Measurements from ENCODE around the gene KATNAL1. TPM values are rescaled to one million over a fixed set of nuclear protein-coding genes. Genes with fewer than 3 reads are reported as not detected.

Gene KATNAL1
- total RNA-seq = 10 to 100 TPM; 29.4 to 30.4 TPM

DNA sequence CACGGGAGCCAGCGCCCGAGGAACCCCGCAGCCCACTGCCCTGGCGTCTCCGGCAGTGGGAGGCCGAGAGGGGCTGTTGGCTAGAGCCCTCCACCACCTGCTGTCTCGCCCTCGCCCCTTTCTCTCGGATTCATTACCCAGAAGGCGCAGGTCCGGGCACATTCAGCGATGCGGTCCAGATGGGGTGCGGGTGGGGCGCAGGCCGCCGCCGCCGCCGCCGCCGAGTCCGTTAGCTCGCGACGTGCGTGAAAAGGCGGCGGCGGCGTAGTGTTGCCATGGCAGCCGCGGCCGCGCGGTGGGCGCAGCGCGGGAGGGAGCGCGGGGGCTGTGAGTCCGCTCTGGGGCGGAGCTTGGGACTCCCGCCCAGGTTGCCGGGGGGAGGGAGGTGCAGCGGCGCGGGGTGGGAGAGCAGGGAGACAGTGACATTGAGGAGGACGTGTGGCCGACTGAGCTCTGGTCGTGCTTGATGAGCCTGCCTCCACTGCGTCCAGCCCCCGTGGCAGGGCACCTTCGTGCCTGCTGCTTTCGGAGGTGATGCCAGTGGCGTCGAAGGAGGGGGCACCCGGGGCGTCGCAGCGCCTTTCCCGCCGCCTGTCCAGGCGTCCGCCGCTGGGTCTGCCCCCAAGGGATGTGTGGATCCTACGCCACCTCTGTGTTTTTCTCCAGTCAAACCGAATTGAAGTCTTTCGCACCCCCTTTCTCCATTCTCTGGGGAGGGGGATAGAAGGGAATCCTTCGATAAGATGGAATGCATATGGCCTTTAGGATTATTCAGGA lies at the start of gene KATNAL1:
TSS of gene KATNAL1 (minus strand) at position 358 of the 777 bp plus-strand sequence. CDS start 23,774 bp downstream, outside the sequence.
- H3K27me3 Mint-ChIP-seq (ENCODE audit: low read depth) = no peaks in the 10 kb centered on the region
- DNase-seq (peak; percentile 78), ATAC-seq (peak; percentile 72)
- H3K27ac Mint-ChIP-seq = peak within 1 kb of the TSS; percentile 88
- POLR2A ChIA-PET = interaction anchor here (0.6 to 1.8 kb wide), 8 partner anchors 67 to 175 kb away, joined by 3 to 7 read pairs (median 3); partner anchors contain the start of gene HMGB1
- CTCF ChIA-PET = interaction anchor here (0.8 to 5.5 kb wide), 9 partner anchors 29 to 266 kb away, joined by 3 to 29 read pairs (median 3); no protein-coding TSS in a partner anchor
- peak within 1 kb of the TSS; percentile 83 for H3K4me3 Mint-ChIP-seq
- no peaks in the 10 kb centered on the region for H3K9me3 Mint-ChIP-seq (ENCODE audit: insufficient read depth)
- peaks cover 9% of the 10 kb centered on the region for H3K36me3 Mint-ChIP-seq (ENCODE audit: low read depth)
- peaks cover 42% of the 10 kb centered on the region for H3K4me1 Mint-ChIP-seq (ENCODE audit: low read depth)

- H3K9me3 Mint-ChIP-seq (ENCODE audit: insufficient read depth) = peaks cover 11% of the 10 kb centered on the region
- H3K36me3 Mint-ChIP-seq (ENCODE audit: low read depth) = peaks cover 19% of the 10 kb centered on the region
- CTCF ChIA-PET = interaction anchor here (1.3 to 4.9 kb wide), 5 partner anchors 10 to 107 kb away, joined by 3 to 32 read pairs (median 7); no protein-coding TSS in a partner anchor
- H3K4me1 Mint-ChIP-seq (ENCODE audit: low read depth) = peaks cover 19% of the 10 kb centered on the region
- H3K4me3 Mint-ChIP-seq = no peak overlapping the region
- POLR2A ChIA-PET = interaction anchor here (1.2 kb wide), 1 partner anchor 110 kb away, joined by 5 read pairs; the partner anchor contains the start of gene HMGB1
- no peak for DNase-seq
- H3K27me3 Mint-ChIP-seq (ENCODE audit: low read depth) = peaks cover 9% of the 10 kb centered on the region
- ATAC-seq = no peak
- H3K27ac Mint-ChIP-seq = no peak overlapping the region
These were observed 48.5 kb upstream of the KATNAL1 start for GRCh38 chr13:30355839-30356238.

DNA sequence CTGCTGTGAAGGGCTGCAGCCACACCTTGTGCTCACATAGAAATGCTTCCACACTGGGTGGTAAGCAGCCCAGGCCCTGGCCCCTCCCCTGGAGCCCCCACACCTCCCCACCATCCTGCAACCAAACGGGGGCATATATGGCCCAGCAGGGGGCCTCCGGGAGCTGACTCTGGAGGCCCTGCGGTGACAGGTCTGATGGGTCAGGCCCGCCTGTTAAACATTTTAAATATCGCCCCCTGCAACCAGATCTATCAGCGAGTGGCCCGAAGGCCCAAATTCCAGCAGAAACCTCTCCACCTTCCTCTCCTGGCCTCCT lies 48.0 kb upstream of the KATNAL1 start:
- H3K4me1 Mint-ChIP-seq (ENCODE audit: low read depth) = peaks cover 19% of the 10 kb centered on the region
- peak; percentile 51 for DNase-seq
- ChIA-PET POLR2A (interaction anchor here (1.2 kb wide), 2 partner anchors 34 to 110 kb away, joined by 5 read pairs; partner anchors contain the start of gene HMGB1), CTCF (interaction anchor here (0.9 to 4.9 kb wide), 7 partner anchors 7 to 107 kb away, joined by 3 to 32 read pairs (median 6); no protein-coding TSS in a partner anchor)
- peaks cover 19% of the 10 kb centered on the region for H3K36me3 Mint-ChIP-seq (ENCODE audit: low read depth)
- H3K9me3 Mint-ChIP-seq (ENCODE audit: insufficient read depth) = peaks cover 11% of the 10 kb centered on the region
- no peak overlapping the region for H3K4me3 Mint-ChIP-seq
- ATAC-seq = peak; percentile 80
- H3K27ac Mint-ChIP-seq = no peak overlapping the region
- H3K27me3 Mint-ChIP-seq (ENCODE audit: low read depth) = peaks cover 10% of the 10 kb centered on the region

DNA sequence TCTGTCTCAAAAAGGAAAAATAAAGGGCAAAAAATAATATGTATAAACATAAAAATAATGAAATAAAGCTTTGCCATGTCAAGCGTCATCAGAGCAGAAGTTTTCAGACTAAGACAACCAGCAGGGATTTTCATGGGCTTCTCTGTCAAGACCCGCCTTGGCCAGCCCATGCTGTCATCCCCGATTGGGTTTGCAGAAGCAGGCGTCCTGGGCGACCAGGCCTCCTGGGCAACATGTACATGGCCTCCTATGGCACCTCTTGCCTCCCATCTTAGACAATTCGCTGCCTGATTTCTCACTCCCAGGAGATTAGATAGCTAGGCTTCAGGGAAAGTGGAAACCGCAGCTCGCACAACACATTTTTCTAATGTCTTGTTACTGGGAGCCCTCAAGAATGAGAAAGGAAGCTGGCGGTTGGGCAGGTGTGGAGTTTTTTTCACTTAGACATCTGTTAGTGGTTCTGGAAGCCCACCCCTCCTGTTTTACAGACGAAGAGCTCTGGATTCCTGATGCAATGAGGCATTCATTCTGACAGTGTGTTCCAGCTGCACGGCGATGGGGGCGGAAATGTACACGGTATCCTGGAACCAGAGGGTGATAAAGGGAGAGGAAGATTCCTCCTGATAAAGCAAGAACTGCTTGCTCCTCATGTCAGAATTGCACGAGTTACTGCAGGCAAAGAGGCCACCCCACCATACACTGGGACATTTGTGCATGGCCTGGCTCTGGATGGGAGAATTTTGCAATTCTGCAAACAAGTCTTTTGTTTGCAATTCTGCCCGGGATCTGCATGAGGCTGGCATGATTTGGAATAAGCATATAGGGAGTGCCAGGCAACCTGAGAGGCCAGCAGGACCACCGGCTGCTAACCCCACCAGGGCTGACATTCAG lies 47.4 kb upstream of the KATNAL1 start:
- DNase-seq (no peak), ATAC-seq (no peak)
- H3K27ac Mint-ChIP-seq = no peak overlapping the region
- H3K27me3 Mint-ChIP-seq (ENCODE audit: low read depth) = peaks cover 11% of the 10 kb centered on the region
- CTCF ChIA-PET = interaction anchor here (0.7 to 4.9 kb wide), 9 partner anchors 8 to 108 kb away, joined by 3 to 32 read pairs (median 3); no protein-coding TSS in a partner anchor
- H3K36me3 Mint-ChIP-seq (ENCODE audit: low read depth) = peaks cover 19% of the 10 kb centered on the region
- POLR2A ChIA-PET = interaction anchor here (1.2 kb wide), 1 partner anchor 35 kb away, joined by 5 read pairs; no protein-coding TSS in a partner anchor
- H3K9me3 Mint-ChIP-seq (ENCODE audit: insufficient read depth) = peaks cover 11% of the 10 kb centered on the region
- no peak overlapping the region for H3K4me3 Mint-ChIP-seq
- H3K4me1 Mint-ChIP-seq (ENCODE audit: low read depth) = peaks cover 19% of the 10 kb centered on the region

- peaks cover 14% of the 10 kb centered on the region for H3K27me3 Mint-ChIP-seq (ENCODE audit: low read depth)
- H3K9me3 Mint-ChIP-seq (ENCODE audit: insufficient read depth) = peaks cover 11% of the 10 kb centered on the region
- H3K4me3 Mint-ChIP-seq = no peak overlapping the region
- peaks cover 19% of the 10 kb centered on the region for H3K36me3 Mint-ChIP-seq (ENCODE audit: low read depth)
- POLR2A ChIA-PET = interaction anchor here (0.6 kb wide), 1 partner anchor 111 kb away, joined by 3 read pairs; no protein-coding TSS in a partner anchor
- CTCF ChIA-PET = interaction anchor here (0.9 to 4.9 kb wide), 7 partner anchors 12 to 691 kb away, joined by 3 to 32 read pairs (median 3); no protein-coding TSS in a partner anchor
- ATAC-seq (no peak), DNase-seq (no peak)
- H3K27ac Mint-ChIP-seq = no peak overlapping the region
- H3K4me1 Mint-ChIP-seq (ENCODE audit: low read depth) = peaks cover 19% of the 10 kb centered on the region
These were observed 46.3 kb upstream of the KATNAL1 start for GRCh38 chr13:30353471-30354215.

- H3K4me1 Mint-ChIP-seq (ENCODE audit: low read depth) = peaks cover 21% of the 10 kb centered on the region
- H3K9me3 Mint-ChIP-seq (ENCODE audit: insufficient read depth) = peaks cover 11% of the 10 kb centered on the region
- DNase-seq = no peak
- H3K27me3 Mint-ChIP-seq (ENCODE audit: low read depth) = peaks cover 17% of the 10 kb centered on the region
- POLR2A ChIA-PET = no interaction called here
- H3K27ac Mint-ChIP-seq = no peak overlapping the region
- no peak for ATAC-seq
- H3K36me3 Mint-ChIP-seq (ENCODE audit: low read depth) = peaks cover 20% of the 10 kb centered on the region
- H3K4me3 Mint-ChIP-seq = no peak overlapping the region
- CTCF ChIA-PET = interaction anchor here (1.2 to 4.9 kb wide), 4 partner anchors 20 to 691 kb away, joined by 3 to 32 read pairs (median 4); no protein-coding TSS in a partner anchor
These were observed 45.7 kb upstream of the KATNAL1 start for GRCh38 chr13:30353060-30353459.

- Mint-ChIP-seq H3K36me3 (ENCODE audit: low read depth) (peaks cover 23% of the 10 kb centered on the region), H3K27ac (no peak overlapping the region), H3K4me1 (ENCODE audit: low read depth) (peaks cover 28% of the 10 kb centered on the region), H3K9me3 (ENCODE audit: insufficient read depth) (peaks cover 16% of the 10 kb centered on the region), H3K27me3 (ENCODE audit: low read depth) (peaks cover 19% of the 10 kb centered on the region), H3K4me3 (no peak overlapping the region)
- ATAC-seq (no peak), DNase-seq (no peak)
- ChIA-PET CTCF (interaction anchor here (0.9 to 2.4 kb wide), 6 partner anchors 14 to 229 kb away, joined by 3 to 7 read pairs (median 4); no protein-coding TSS in a partner anchor), POLR2A (interaction anchor here (0.6 to 0.7 kb wide), 3 partner anchors 12 to 102 kb away, joined by 3 read pairs; no protein-coding TSS in a partner anchor)
These were observed 44.8 kb upstream of the KATNAL1 start for GRCh38 chr13:30352121-30352520.

DNA sequence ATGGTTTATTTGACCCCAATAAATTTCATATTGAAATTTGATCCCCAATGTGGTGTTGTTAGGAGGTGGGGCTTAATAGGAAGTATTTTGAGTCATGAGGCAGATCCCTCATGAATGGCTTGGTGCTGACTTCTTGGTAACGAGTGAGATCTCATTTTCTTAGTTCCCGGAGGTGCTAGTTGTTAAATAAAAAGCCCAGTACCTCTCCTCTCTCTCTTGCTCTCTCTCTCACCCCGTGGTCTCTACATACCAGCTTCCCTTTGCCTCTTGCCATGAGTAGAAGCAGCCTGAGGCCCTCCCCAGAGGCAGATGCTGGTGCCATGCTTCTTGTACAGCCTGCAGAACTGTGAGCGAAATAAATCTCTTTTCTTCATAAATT lies 39.4 kb upstream of the KATNAL1 start:
- CTCF ChIA-PET = interaction anchor here (0.9 to 2.1 kb wide), 11 partner anchors 9 to 214 kb away, joined by 3 to 9 read pairs (median 4); partner anchors contain the start of gene UBE2L5

DNA sequence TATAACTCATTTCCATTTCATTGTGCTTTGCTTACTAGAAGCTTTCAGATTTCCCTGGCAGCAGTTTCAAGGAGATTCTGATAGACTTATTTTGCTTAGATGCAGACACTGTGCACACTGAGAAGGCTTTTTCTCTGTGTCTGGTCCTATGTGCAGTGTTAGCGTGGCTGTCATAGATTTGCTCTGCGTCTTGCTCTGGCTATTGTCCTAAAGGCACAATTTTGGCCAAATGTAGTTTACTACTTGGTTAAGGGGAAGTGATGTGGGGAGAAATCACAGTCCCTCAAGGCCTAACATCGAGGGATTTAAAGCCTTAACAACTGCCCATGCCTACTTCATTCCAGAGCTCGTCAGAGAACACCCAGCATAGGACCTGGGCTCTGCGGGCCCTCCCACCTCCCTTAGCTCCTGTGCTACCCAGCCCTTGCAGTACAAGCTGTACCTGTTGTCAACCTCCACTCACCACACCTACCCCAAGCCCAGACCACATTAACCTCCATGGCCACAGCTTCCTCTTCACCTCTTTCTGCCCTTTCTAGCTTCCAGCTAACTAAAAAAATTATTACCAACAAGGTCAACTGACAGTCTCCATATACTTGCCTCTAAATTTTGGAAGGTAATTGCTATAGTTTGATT lies 38.9 kb upstream of the KATNAL1 start:
- DNase-seq (peak; percentile 92), ATAC-seq (peak; percentile 97)
- CTCF ChIA-PET = interaction anchor here (0.9 to 2.1 kb wide), 13 partner anchors 9 to 214 kb away, joined by 3 to 9 read pairs (median 4); partner anchors contain the start of gene UBE2L5
- Mint-ChIP-seq H3K9me3 (ENCODE audit: insufficient read depth) (peaks cover 10% of the 10 kb centered on the region), H3K27ac (peak overlapping the region; percentile 83), H3K4me3 (peak overlapping the region; percentile 40), H3K27me3 (ENCODE audit: low read depth) (peaks cover 32% of the 10 kb centered on the region), H3K36me3 (ENCODE audit: low read depth) (peaks cover 13% of the 10 kb centered on the region), H3K4me1 (ENCODE audit: low read depth) (peaks cover 31% of the 10 kb centered on the region)
- POLR2A ChIA-PET = interaction anchor here (0.9 to 1.7 kb wide), 3 partner anchors 13 to 48 kb away, joined by 3 to 5 read pairs (median 3); no protein-coding TSS in a partner anchor

More for the DNA sequence above, 39.4 kb upstream of the KATNAL1 start:
- Mint-ChIP-seq H3K9me3 (ENCODE audit: insufficient read depth) (peaks cover 10% of the 10 kb centered on the region), H3K4me1 (ENCODE audit: low read depth) (peaks cover 31% of the 10 kb centered on the region), H3K27ac (peak overlapping the region; percentile 83), H3K4me3 (peak overlapping the region; percentile 40), H3K27me3 (ENCODE audit: low read depth) (peaks cover 31% of the 10 kb centered on the region), H3K36me3 (ENCODE audit: low read depth) (peaks cover 13% of the 10 kb centered on the region)
- peak; percentile 60 for ATAC-seq
- POLR2A ChIA-PET = interaction anchor here (1.0 to 1.7 kb wide), 2 partner anchors 19 to 48 kb away, joined by 3 to 5 read pairs; no protein-coding TSS in a partner anchor
- peak; percentile 36 for DNase-seq

All from activated CD8-positive, alpha-beta T cell treated with anti-CD3 and anti-CD28 coated beads, Interleukin-2, amount 10 ng/mL, durations not matched to agents 7 days and 5 days (primary cell).